HG02571 (cell line): ENCODE results near the gene TRRAP.

Source experiments
- ATAC-seq: cut with Tn5 transposase; IDR thresholded peaks from one replicate; pipeline ENCODE4 v1.9.1; 2021; ENCODE audit warnings: mild to moderate bottlenecking, moderate library complexity; ENCODE audit not compliant: unreplicated experiment

The TRRAP gene

GRCh38 chr7:98944386-98944785 is 66.1 kb downstream of the TRRAP start:
- no peak for ATAC-seq

DNA sequence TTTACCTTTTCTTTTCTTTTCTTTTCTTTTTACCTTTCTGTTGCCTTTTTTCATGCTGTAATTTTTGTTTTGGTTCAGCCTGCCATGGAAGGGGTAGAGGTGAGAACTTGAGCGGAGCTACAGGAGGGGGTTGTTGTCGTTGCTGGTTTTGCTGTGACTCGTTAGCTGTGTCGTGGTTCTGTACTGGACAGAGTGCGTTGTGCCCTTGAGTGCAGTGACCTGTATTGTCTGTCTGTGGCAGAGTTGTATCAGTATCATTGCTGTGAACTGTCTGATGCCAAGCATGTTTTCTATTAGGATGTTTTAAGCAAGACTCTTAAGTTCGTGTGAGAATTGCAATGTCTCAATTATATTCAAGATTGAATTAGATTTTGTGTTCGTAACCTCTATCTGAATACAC is 67.5 kb downstream of the TRRAP start:
- no peak for ATAC-seq

DNA sequence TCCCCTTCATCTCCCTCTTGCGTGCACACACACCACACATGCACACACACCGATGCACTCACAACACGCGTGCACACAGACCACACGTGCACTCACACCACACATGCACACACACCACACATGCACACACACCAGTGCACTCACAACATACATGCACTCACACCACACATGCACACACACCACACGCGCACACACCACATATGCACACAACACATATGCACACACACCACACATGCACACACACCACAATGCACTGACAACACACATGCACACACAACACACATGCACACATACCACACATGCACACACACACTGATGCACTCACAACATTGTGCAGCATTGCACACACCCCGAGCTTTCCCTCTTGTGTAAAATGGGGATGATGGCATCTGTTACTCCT is 68.1 kb downstream of the TRRAP start:
- ATAC-seq = no peak

GRCh38 chr7:98949336-98950044 is 71.2 kb downstream of the TRRAP start:
- no peak for ATAC-seq

DNA sequence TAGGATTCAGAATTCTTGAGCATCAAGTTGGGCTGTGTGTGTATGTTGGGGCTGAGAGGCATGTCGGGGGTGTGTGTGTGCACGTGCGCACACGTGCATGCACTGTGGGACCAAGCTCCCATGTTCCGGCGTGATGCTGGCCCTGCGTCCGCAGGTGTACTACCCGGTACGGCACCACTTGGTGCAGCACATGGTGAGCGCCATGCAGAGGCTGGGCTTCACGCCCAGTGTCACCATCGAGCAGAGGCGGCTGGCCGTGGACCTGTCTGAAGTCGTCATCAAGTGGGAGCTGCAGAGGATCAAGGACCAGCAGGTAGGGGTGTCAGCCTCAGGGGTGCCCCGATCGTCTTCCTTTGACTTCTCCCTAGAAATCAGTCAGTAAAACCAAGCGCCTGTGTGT is 77.7 kb downstream of the TRRAP start:
- ATAC-seq = no peak

GRCh38 chr7:98956469-98956868 is 78.1 kb downstream of the TRRAP start:
- ATAC-seq = no peak

GRCh38 chr7:98956937-98957336 is 78.6 kb downstream of the TRRAP start:
- ATAC-seq = no peak

DNA sequence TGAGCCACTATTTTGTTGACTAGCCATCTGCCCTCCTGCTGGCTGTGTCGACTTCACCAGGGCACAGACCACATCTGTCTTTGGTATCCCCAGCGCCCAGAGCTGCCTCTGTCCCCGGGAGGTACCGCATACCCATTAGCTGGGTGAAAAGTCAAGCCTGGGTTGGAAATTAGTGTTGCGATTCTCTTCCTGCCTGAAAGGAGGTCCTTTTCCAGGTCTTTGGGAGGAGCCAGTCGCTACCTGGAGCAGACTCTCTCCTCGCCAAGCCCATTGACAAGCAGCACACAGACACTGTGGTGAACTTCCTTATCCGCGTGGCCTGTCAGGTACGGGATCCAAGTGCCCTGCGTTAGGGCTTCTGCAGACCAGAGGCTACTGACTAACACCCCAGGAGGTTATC is 79.4 kb downstream of the TRRAP start:
- no peak for ATAC-seq

GRCh38 chr7:98958968-98959367 is 80.6 kb downstream of the TRRAP start:
- ATAC-seq = no peak

- no peak for ATAC-seq
Observed at GRCh38 chr7:98963305-98963704, 85.0 kb downstream of the TRRAP start.

- no peak for ATAC-seq
Observed at GRCh38 chr7:98964596-98964995, 86.3 kb downstream of the TRRAP start.

DNA sequence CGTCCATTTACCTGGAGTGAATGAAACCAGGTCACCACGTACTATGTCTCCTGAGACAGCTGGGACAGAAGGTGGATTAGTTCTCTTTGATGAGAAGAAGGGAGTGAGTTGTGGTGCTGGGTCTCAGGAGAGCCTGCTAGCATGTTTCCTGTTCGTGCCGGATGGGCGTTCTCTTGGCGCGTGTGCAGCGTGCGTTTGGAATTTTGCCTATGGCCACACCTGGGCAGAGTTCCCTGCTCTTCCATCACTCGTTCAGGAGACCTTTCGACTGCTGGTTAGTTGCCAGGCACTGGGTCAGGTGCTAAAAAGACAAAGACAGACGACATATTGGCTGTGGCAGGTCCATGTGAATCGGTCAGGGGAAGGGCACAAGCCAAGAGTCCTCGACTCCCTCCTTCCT is 90.3 kb downstream of the TRRAP start:
- no peak for ATAC-seq

DNA sequence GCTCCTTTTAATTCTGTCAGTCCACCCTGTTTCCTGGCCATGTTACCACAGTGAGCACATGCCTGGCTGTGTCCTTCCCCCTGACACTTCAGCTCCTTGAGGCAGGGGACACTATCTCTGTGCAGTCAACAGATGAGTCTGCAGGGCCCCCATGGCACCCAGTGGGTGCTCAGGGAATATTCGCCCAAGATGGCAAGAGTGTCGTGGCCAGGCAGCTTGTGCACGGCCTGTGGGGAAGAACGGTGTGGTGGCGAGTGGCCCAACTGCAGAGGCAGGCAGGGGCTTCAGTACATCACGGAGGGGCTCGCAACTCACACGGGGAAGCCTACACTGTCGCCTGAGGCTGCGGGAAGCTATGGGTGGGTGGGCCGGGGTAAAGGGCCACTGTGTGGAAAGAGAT is 91.1 kb downstream of the TRRAP start:
- ATAC-seq = no peak

DNA sequence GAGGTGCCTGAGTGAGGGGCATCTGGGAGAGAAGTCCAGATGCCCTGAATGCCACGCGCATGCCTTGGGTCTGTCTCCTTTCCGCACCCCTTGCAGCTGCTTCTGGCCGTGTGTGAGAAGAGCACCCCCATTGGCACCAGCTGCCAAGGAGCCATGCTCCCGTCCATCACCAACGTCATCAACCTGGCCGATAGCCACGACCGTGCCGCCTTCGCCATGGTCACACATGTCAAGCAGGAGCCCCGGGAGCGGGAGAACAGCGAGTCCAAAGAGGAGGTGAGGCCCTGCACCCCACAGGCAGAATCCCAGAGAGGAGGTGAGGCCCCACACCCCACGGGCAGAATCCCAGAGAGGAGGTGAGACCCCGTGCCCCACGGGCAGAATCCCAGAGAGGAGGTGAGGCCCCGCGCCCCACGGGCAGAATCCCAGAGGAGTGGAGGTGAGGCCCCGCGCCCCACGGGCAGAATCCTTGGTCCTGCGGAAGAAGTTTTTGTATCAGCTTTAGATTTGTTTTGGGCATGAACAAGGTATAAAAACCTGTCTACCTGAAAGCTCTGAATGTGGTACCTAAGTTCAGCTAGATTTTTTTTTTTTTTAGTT is 91.8 kb downstream of the TRRAP start:
- ATAC-seq = no peak

DNA sequence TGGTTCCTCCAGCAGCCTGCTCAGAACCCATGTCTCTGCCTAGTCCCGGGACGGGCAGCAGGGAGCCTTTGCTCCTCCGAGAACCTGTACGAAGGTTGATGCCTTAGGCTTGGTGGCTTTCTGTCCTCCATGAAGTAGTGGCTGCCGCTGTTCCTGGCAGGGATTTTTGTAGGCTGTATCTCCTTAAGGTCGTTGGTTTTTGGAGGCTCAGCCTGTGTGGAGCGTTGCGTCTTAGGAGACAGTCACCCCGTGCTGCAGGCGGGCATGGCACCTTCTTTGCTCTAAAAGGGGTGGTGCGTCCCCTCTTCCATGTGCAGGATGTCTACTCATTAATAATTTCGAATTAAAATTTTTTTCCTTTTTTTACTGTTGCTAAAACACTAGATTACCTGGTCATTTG is 92.5 kb downstream of the TRRAP start:
- ATAC-seq = no peak

- no peak for ATAC-seq
Observed at GRCh38 chr7:98974205-98974604, 95.9 kb downstream of the TRRAP start.

- no peak for ATAC-seq
Observed at GRCh38 chr7:98974906-98975816, 96.8 kb downstream of the TRRAP start.

GRCh38 chr7:98976396-98977185 is 98.3 kb downstream of the TRRAP start:
- no peak for ATAC-seq

DNA sequence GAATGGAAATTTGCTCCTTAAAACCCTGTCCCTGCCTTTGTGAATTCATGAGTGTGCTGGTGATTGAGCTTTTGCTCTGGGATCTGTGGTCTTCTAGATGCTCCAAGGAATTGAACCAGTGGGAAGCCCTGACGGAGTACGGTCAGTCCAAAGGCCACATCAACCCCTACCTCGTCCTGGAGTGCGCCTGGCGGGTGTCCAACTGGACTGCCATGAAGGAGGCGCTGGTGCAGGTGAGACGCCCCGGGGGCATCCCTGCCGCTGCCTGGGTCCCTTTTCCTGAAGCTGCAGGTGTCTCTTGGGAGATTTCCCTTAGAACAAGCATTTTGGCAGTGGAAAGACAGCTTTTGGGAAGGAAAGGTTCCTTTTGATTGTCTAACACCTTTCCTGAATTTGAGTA is 100.3 kb downstream of the TRRAP start:
- ATAC-seq = no peak

GRCh38 chr7:98981701-98982100 is 103.4 kb downstream of the TRRAP start:
- no peak for ATAC-seq

DNA sequence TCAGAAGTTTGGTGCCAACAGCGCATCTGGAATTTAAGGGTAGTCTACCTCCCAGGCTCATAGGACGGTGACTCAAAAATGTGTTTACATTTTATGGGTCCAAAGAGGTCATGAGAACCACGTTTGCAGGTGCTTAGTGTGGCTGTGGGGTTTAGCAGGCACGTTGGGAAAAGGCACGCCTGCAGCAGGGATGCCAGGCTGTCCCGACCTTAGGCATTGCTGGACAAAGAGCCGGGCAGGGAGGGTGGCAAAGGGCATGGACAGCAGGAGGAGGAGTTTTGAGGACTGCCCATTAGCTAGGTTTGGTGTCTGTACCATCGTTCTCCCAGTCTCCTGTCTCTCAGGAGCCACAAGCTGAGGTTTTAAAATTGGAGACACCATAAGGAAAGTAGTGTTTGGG is 104.4 kb downstream of the TRRAP start:
- no peak for ATAC-seq
